HepG2 (cell line): Measurements from ENCODE around the gene TGFA. TPM values are rescaled to one million over a fixed set of nuclear protein-coding genes. Genes with fewer than 3 reads are reported as not detected.

Source experiments
- CENPX ChIP-seq: sonication (generic); formaldehyde crosslinking; IDR thresholded peaks from 2 replicates; pipeline ENCODE4 v1.9.0; 2021; ENCODE audit warnings: mild to moderate bottlenecking, missing genetic modification reagents, moderate library complexity
- FOSL1 ChIP-seq: sonication (generic); formaldehyde crosslinking; IDR thresholded peaks from 2 replicates; pipeline ENCODE4 v1.9.0; 2021; ENCODE audit warnings: missing genetic modification reagents, borderline replicate concordance
- HOXA3 ChIP-seq: sonication (generic); formaldehyde crosslinking; IDR thresholded peaks from 2 replicates; pipeline ENCODE4 v1.5.0; 2020; ENCODE audit warnings: missing genetic modification reagents
- IKZF4 ChIP-seq: sonication (generic); formaldehyde crosslinking; IDR thresholded peaks from 2 replicates; pipeline ENCODE4 v1.5.1; 2020; ENCODE audit warnings: borderline replicate concordance, mild to moderate bottlenecking, low read depth, missing genetic modification reagents; ENCODE audit errors: not compliant biosample characterization
- IRF9 ChIP-seq: sonication (generic); formaldehyde crosslinking; IDR thresholded peaks from 2 replicates; pipeline ENCODE4 v1.8.0; 2022; ENCODE audit warnings: missing genetic modification reagents, mild to moderate bottlenecking, borderline replicate concordance
- KDM4B ChIP-seq: sonication (generic); formaldehyde crosslinking; IDR thresholded peaks from 2 replicates; pipeline ENCODE4 v1.4.0; 2020; ENCODE audit warnings: missing genetic modification reagents
- NFE2L2 ChIP-seq: fragments of 150-350 bp; IDR thresholded peaks from 2 replicates; pipeline ENCODE4 v1.6.1; 2014; ENCODE audit warnings: low read length
- POLR2AphosphoS5 ChIP-seq: IDR thresholded peaks from 2 replicates; pipeline ENCODE4 v1.6.1; 2012; ENCODE audit warnings: low read depth, low read length
- RXRB ChIP-seq: IDR thresholded peaks from 2 replicates; pipeline ENCODE4 v1.6.1; 2016; ENCODE audit warnings: borderline replicate concordance, missing genetic modification reagents, missing compliant biosample characterization
- SKI ChIP-seq: fragments of 450-650 bp; IDR thresholded peaks from one replicate; pipeline ENCODE4 v1.6.1; 2018; ENCODE audit warnings: mild to moderate bottlenecking; ENCODE audit not compliant: partially characterized antibody
- SRSF1 ChIP-seq: fragments of 200-400 bp; formaldehyde crosslinking; optimal IDR thresholded peaks from 2 replicates; pipeline ENCODE3; 2017; ENCODE audit warnings: mild to moderate bottlenecking, low read depth, low read length, moderate library complexity
- ZMYM2 ChIP-seq: sonication (generic); formaldehyde crosslinking; IDR thresholded peaks from 2 replicates; pipeline ENCODE4 v1.8.0; 2022; ENCODE audit warnings: mild to moderate bottlenecking, missing genetic modification reagents
- ZNF234 ChIP-seq: sonication (generic); formaldehyde crosslinking; conservative IDR thresholded peaks from 2 replicates; pipeline ENCODE4 v1.5.1; 2020; ENCODE audit warnings: mild to moderate bottlenecking, missing genetic modification reagents
- ZNF256 ChIP-seq: sonication (generic); formaldehyde crosslinking; conservative IDR thresholded peaks from 2 replicates; pipeline ENCODE4 v1.4.0; 2020; ENCODE audit warnings: missing genetic modification reagents
- ZNF331 ChIP-seq: sonication (generic); formaldehyde crosslinking; IDR thresholded peaks from 2 replicates; pipeline ENCODE4 v1.4.0; 2020; ENCODE audit warnings: missing genetic modification reagents
- ZNF383 ChIP-seq: sonication (generic); formaldehyde crosslinking; IDR thresholded peaks from 2 replicates; pipeline ENCODE4 v1.4.0; 2020; ENCODE audit warnings: missing genetic modification reagents, mild to moderate bottlenecking, borderline replicate concordance
- polyA plus RNA-seq, 8 experiments: library from polyadenylated mRNA; depleted of rRNA in 3 of 8; stranded (reverse) in 7 of 8; unstranded in 1 of 8; fragments of >200 nt; fragmentation: Illumina TruSeq in 4 of 8; extraction: Trizol in 4 of 8; gene quantifications; 2 replicates each; pipeline versions ENCODE4 v1.2.1 to v1.2.3, GENCODE V29; 2011 to 2016; ENCODE audit warnings: low read depth in 4 of 8, missing spikeins in 1 of 8, mixed read lengths in 1 of 8; ENCODE audit not compliant: insufficient read depth in 1 of 8
- total RNA-seq, 5 experiments: library from RNA; depleted of rRNA; stranded (reverse); fragments of >200 nt; fragmentation: Illumina TruSeq; extraction: Trizol; gene quantifications; 2 replicates each; pipeline ENCODE4 v1.2.3, GENCODE V29; 2016; ENCODE audit warnings: low read depth in 1 of 5
- TF ChIP-seq, protein P1 (sequence below): sonication (generic); formaldehyde crosslinking; IDR thresholded peaks from 2 replicates; pipeline ENCODE4 v1.5.0; 2020; ENCODE audit warnings: mild to moderate bottlenecking, missing genetic modification reagents, borderline replicate concordance
- TF ChIP-seq, protein P2 (sequence below): sonication (generic); formaldehyde crosslinking; IDR thresholded peaks from 2 replicates; pipeline ENCODE4 v1.5.0; 2020; ENCODE audit warnings: mild to moderate bottlenecking, missing genetic modification reagents
- TF ChIP-seq, protein P3 (sequence below): sonication (generic); formaldehyde crosslinking; conservative IDR thresholded peaks from 2 replicates; pipeline ENCODE4 v1.4.0; 2020; ENCODE audit warnings: missing genetic modification reagents
- TF ChIP-seq, protein P4 (sequence below): fragments of 450-650 bp; IDR thresholded peaks from 2 replicates; pipeline ENCODE4 v1.6.1; 2017; ENCODE audit warnings: mild to moderate bottlenecking

TGFA gene
- total and polyA plus RNA-seq, 2 of the 13 experiments (the other 11 are each of a cell fraction or from before 2014, with no cell fraction given), result 7.8 to 15.3 TPM

DNA sequence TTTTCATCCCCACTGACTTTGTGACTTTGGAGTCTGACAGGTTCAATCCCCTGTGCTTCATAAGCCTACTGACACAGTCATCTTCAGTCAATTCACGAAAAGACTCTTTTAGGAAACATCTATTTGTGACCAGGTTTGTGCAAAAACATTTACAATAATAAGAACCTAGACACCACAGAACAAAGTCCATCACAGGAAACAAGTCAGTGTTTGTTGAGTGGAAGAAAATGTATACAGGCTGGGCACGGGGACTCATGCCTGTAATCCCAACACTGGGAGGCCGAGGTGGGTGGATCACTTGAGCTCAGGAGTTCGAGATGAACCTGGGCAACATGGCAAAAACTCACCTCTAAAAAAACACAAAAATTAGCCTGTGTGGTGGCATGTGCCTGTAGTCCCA lies 49.7 kb downstream of the TGFA start (continued):
- TF ChIP-seq KDM4B (CRISPR knock-in tag), result no peak
- no peak for TF ChIP-seq IRF9 (CRISPR knock-in tag)
- no peak for TF ChIP-seq CENPX (CRISPR knock-in tag)
- TF ChIP-seq ZNF331, result peak; percentile 55; the same call in 1 of the 2 replicates
- TF ChIP-seq HOXA3, result peak; percentile 24; the same call in 1 of the 2 replicates
- peak; percentile 71; the same call in 1 of the 2 replicates for TF ChIP-seq RXRB
- no peak for TF ChIP-seq NFE2L2
- no peak for TF ChIP-seq ZNF234 (CRISPR knock-in tag)
- no peak for TF ChIP-seq SKI
- TF ChIP-seq SRSF1, result no peak
- TF ChIP-seq ZNF256 (CRISPR knock-in tag), result no peak
- TF ChIP-seq, protein P1, sequence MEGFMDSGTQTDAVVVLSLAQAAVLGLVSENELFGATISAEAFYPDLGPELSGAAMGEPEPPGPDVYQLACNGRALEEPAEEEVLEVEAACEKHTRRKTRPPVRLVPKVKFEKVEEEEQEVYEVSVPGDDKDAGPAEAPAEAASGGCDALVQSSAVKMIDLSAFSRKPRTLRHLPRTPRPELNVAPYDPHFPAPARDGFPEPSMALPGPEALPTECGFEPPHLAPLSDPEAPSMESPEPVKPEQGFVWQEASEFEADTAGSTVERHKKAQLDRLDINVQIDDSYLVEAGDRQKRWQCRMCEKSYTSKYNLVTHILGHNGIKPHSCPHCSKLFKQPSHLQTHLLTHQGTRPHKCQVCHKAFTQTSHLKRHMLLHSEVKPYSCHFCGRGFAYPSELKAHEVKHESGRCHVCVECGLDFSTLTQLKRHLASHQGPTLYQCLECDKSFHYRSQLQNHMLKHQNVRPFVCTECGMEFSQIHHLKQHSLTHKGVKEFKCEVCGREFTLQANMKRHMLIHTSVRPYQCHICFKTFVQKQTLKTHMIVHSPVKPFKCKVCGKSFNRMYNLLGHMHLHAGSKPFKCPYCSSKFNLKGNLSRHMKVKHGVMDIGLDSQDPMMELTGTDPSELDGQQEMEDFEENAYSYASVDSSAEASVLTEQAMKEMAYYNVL (CRISPR knock-in tag), result 0 out of 2 replicates have a peak, but pooled peaks have one; percentile 56
- TF ChIP-seq ZMYM2 (CRISPR knock-in tag), result no peak
- TF ChIP-seq, protein P2, sequence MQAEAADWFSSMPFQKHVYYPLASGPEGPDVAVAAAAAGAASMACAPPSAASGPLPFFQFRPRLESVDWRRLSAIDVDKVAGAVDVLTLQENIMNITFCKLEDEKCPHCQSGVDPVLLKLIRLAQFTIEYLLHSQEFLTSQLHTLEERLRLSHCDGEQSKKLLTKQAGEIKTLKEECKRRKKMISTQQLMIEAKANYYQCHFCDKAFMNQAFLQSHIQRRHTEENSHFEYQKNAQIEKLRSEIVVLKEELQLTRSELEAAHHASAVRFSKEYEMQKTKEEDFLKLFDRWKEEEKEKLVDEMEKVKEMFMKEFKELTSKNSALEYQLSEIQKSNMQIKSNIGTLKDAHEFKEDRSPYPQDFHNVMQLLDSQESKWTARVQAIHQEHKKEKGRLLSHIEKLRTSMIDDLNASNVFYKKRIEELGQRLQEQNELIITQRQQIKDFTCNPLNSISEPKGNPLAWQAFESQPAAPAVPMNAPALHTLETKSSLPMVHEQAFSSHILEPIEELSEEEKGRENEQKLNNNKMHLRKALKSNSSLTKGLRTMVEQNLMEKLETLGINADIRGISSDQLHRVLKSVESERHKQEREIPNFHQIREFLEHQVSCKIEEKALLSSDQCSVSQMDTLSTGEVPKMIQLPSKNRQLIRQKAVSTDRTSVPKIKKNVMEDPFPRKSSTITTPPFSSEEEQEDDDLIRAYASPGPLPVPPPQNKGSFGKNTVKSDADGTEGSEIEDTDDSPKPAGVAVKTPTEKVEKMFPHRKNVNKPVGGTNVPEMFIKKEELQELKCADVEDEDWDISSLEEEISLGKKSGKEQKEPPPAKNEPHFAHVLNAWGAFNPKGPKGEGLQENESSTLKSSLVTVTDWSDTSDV (CRISPR knock-in tag), result no peak
- no peak for TF ChIP-seq FOSL1 (CRISPR knock-in tag)
- TF ChIP-seq IKZF4 (CRISPR knock-in tag), result no peak
- TF ChIP-seq, protein P3, sequence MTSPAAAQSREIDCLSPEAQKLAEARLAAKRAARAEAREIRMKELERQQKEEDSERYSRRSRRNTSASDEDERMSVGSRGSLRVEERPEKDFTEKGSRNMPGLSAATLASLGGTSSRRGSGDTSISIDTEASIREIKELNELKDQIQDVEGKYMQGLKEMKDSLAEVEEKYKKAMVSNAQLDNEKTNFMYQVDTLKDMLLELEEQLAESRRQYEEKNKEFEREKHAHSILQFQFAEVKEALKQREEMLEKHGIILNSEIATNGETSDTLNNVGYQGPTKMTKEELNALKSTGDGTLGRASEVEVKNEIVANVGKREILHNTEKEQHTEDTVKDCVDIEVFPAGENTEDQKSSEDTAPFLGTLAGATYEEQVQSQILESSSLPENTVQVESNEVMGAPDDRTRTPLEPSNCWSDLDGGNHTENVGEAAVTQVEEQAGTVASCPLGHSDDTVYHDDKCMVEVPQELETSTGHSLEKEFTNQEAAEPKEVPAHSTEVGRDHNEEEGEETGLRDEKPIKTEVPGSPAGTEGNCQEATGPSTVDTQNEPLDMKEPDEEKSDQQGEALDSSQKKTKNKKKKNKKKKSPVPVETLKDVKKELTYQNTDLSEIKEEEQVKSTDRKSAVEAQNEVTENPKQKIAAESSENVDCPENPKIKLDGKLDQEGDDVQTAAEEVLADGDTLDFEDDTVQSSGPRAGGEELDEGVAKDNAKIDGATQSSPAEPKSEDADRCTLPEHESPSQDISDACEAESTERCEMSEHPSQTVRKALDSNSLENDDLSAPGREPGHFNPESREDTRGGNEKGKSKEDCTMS (CRISPR knock-in tag), result no peak
- TF ChIP-seq, protein P4, sequence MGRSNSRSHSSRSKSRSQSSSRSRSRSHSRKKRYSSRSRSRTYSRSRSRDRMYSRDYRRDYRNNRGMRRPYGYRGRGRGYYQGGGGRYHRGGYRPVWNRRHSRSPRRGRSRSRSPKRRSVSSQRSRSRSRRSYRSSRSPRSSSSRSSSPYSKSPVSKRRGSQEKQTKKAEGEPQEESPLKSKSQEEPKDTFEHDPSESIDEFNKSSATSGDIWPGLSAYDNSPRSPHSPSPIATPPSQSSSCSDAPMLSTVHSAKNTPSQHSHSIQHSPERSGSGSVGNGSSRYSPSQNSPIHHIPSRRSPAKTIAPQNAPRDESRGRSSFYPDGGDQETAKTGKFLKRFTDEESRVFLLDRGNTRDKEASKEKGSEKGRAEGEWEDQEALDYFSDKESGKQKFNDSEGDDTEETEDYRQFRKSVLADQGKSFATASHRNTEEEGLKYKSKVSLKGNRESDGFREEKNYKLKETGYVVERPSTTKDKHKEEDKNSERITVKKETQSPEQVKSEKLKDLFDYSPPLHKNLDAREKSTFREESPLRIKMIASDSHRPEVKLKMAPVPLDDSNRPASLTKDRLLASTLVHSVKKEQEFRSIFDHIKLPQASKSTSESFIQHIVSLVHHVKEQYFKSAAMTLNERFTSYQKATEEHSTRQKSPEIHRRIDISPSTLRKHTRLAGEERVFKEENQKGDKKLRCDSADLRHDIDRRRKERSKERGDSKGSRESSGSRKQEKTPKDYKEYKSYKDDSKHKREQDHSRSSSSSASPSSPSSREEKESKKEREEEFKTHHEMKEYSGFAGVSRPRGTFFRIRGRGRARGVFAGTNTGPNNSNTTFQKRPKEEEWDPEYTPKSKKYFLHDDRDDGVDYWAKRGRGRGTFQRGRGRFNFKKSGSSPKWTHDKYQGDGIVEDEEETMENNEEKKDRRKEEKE, result no peak
- no peak for TF ChIP-seq ZNF383 (CRISPR knock-in tag)
- no peak for TF ChIP-seq POLR2AphosphoS5
